HEK293 (cell line): ENCODE results near the gene GNG12.

Source experiments
- AEBP2 ChIP-seq: fragments of 450-650 bp; formaldehyde crosslinking; IDR thresholded peaks from 2 replicates; pipeline ENCODE4 v1.5.1; 2016; ENCODE audit warnings: missing biosample characterization, missing genetic modification characterization, borderline replicate concordance
- EGR2 ChIP-seq: fragments of 450-650 bp; formaldehyde crosslinking; IDR thresholded peaks from 2 replicates; pipeline ENCODE4 v1.5.1; 2016; ENCODE audit warnings: low read depth, missing biosample characterization, missing genetic modification characterization
- ELK4 ChIP-seq: IDR thresholded peaks from 2 replicates; pipeline ENCODE4 v1.6.1; 2011; ENCODE audit warnings: mild to moderate bottlenecking, low read depth, low read length, borderline replicate concordance
- GFI1B ChIP-seq: fragments of 450-650 bp; formaldehyde crosslinking; IDR thresholded peaks from 2 replicates; pipeline ENCODE4 v1.5.1; 2016; ENCODE audit warnings: missing biosample characterization, missing genetic modification characterization
- KLF17 ChIP-seq: fragments of 450-650 bp; formaldehyde crosslinking; IDR thresholded peaks from 2 replicates; pipeline ENCODE4 v1.5.1; 2016; ENCODE audit warnings: missing biosample characterization, missing genetic modification characterization
- PATZ1 ChIP-seq: fragments of 450-650 bp; formaldehyde crosslinking; IDR thresholded peaks from 2 replicates; pipeline ENCODE4 v1.5.1; 2016; ENCODE audit warnings: missing biosample characterization, missing genetic modification characterization
- PBX3 ChIP-seq: sonication (generic); formaldehyde crosslinking; IDR thresholded peaks from 2 replicates; pipeline ENCODE4 v1.8.1; 2022; ENCODE audit warnings: mild to moderate bottlenecking, moderate library complexity, missing genetic modification reagents
- SP3 ChIP-seq: fragments of 450-650 bp; formaldehyde crosslinking; IDR thresholded peaks from 2 replicates; pipeline ENCODE4 v1.5.1; 2016; ENCODE audit warnings: missing biosample characterization, missing genetic modification characterization
- YY2 ChIP-seq: fragments of 450-650 bp; formaldehyde crosslinking; IDR thresholded peaks from 2 replicates; pipeline ENCODE4 v1.5.1; 2016; ENCODE audit warnings: missing biosample characterization, missing genetic modification characterization
- ZBTB1 ChIP-seq: fragments of 450-650 bp; formaldehyde crosslinking; IDR thresholded peaks from 2 replicates; pipeline ENCODE4 v1.5.1; 2016; ENCODE audit warnings: missing biosample characterization, missing genetic modification characterization
- ZBTB17 ChIP-seq: fragments of 450-650 bp; formaldehyde crosslinking; IDR thresholded peaks from 2 replicates; pipeline ENCODE4 v1.5.1; 2016; ENCODE audit warnings: missing biosample characterization, missing genetic modification characterization
- ZNF112 ChIP-seq: fragments of 450-650 bp; formaldehyde crosslinking; IDR thresholded peaks from 2 replicates; pipeline ENCODE4 v1.5.0; 2017; ENCODE audit warnings: missing biosample characterization, missing genetic modification characterization
- ZNF18 ChIP-seq: fragments of 450-650 bp; formaldehyde crosslinking; IDR thresholded peaks from 2 replicates; pipeline ENCODE4 v1.5.1; 2016; ENCODE audit warnings: missing biosample characterization, missing genetic modification characterization
- ZNF184 ChIP-seq: fragments of 450-650 bp; IDR thresholded peaks from 2 replicates; pipeline ENCODE4 v1.5.1; 2018; ENCODE audit warnings: missing biosample characterization, mild to moderate bottlenecking, missing genetic modification characterization
- ZNF2 ChIP-seq: fragments of 450-650 bp; formaldehyde crosslinking; IDR thresholded peaks from 2 replicates; pipeline ENCODE4 v1.5.1; 2016; ENCODE audit warnings: missing biosample characterization, missing genetic modification characterization
- ZNF26 ChIP-seq: fragments of 450-650 bp; formaldehyde crosslinking; IDR thresholded peaks from 2 replicates; pipeline ENCODE4 v1.5.1; 2016; ENCODE audit warnings: missing biosample characterization, missing genetic modification characterization
- ZNF341 ChIP-seq: fragments of 450-650 bp; formaldehyde crosslinking; IDR thresholded peaks from 2 replicates; pipeline ENCODE4; 2016; ENCODE audit warnings: low read depth, missing biosample characterization, missing genetic modification characterization
- ZNF362 ChIP-seq: fragments of 450-650 bp; formaldehyde crosslinking; IDR thresholded peaks from 2 replicates; pipeline ENCODE4 v1.5.1; 2016; ENCODE audit warnings: missing biosample characterization, missing genetic modification characterization
- ZNF510 ChIP-seq: fragments of 450-650 bp; formaldehyde crosslinking; IDR thresholded peaks from 2 replicates; pipeline ENCODE4 v1.5.1; 2018; ENCODE audit warnings: mild to moderate bottlenecking, missing genetic modification characterization, missing biosample characterization; ENCODE audit not compliant: insufficient replicate concordance
- ZNF518A ChIP-seq: fragments of 450-650 bp; formaldehyde crosslinking; conservative IDR thresholded peaks from 2 replicates; pipeline ENCODE4 v1.5.1; 2016; ENCODE audit warnings: low read depth, missing biosample characterization, missing genetic modification characterization
- ZNF747 ChIP-seq: fragments of 450-650 bp; formaldehyde crosslinking; IDR thresholded peaks from 2 replicates; pipeline ENCODE4 v1.5.1; 2016; ENCODE audit warnings: missing biosample characterization, missing genetic modification characterization
- ZNF843 ChIP-seq: fragments of 450-650 bp; formaldehyde crosslinking; IDR thresholded peaks from 2 replicates; pipeline ENCODE4 v1.5.1; 2016; ENCODE audit warnings: missing biosample characterization, missing genetic modification characterization
- ZSCAN23 ChIP-seq: fragments of 450-650 bp; formaldehyde crosslinking; IDR thresholded peaks from 2 replicates; pipeline ENCODE4 v1.5.1; 2016; ENCODE audit warnings: missing biosample characterization, missing genetic modification characterization

Gene GNG12

GRCh38 chr1:67685067-67685557 lies 148.2 kb downstream of the GNG12 start, which contains the start of gene GADD45A (continued):
- no peak for TF ChIP-seq ZNF518A (tag by site-specific recombination)
- TF ChIP-seq ZNF341 (tag by site-specific recombination), result peak; percentile 63
- TF ChIP-seq EGR2, result no peak
- TF ChIP-seq GFI1B (tag by site-specific recombination), result no peak
- no peak for TF ChIP-seq ELK4
- no peak for TF ChIP-seq ZNF510
- TF ChIP-seq ZBTB17 (tag by site-specific recombination), result peak; percentile 65; the same call in 1 of the 2 replicates
- no peak for TF ChIP-seq ZSCAN23 (tag by site-specific recombination)
- TF ChIP-seq KLF17 (tag by site-specific recombination), result peak; percentile 36; the same call in 1 of the 2 replicates
- TF ChIP-seq ZNF362 (tag by site-specific recombination), result no peak
- TF ChIP-seq PATZ1 (tag by site-specific recombination), result peak; percentile 79
- TF ChIP-seq PBX3 (CRISPR knock-in tag), result peak; percentile 41; the same call in 1 of the 2 replicates
- no peak for TF ChIP-seq ZNF112 (tag by site-specific recombination)
- TF ChIP-seq ZNF747 (tag by site-specific recombination), result no peak
- TF ChIP-seq ZNF843 (tag by site-specific recombination), result no peak
- TF ChIP-seq YY2 (tag by site-specific recombination), result no peak
- no peak for TF ChIP-seq ZBTB1
- no peak for TF ChIP-seq ZNF26
- TF ChIP-seq ZNF184, result no peak
- TF ChIP-seq SP3 (tag by site-specific recombination), result peak; percentile 66
- no peak for TF ChIP-seq ZNF18 (tag by site-specific recombination)
- no peak for TF ChIP-seq ZNF2
- TF ChIP-seq AEBP2, result no peak
